Transverse colon (tissue), 4 donors: ENCODE results near the gene FRS3. TPM values are rescaled to one million over a fixed set of nuclear protein-coding genes. Genes with fewer than 3 reads are reported as not detected.
A peak's percentile ranks its signal among the peaks of the same experiment; 100 is the strongest.

Experiments
- DNase-seq: peaks from one replicate; pipeline ENCODE4 v3.0.0-alpha.2; 2019
- H3K27ac ChIP-seq, 4 donors: fragments of 200-600 bp; sonication (generic); 2 replicates each; pipeline ENCODE4 v1.5.1; 2016 to 2018; ENCODE audit warnings: inconsistent platforms in 4 of 4
- H3K27me3 ChIP-seq: fragments of 200-600 bp; sonication (generic); 2 replicates; pipeline ENCODE4 v1.5.1; 2017; ENCODE audit warnings: inconsistent platforms
- H3K36me3 ChIP-seq, 4 donors: fragments of 200-600 bp; sonication (generic); 2 replicates each; pipeline ENCODE4 v1.5.1; 2017 to 2019; ENCODE audit warnings: inconsistent platforms in 4 of 4
- H3K4me1 ChIP-seq, 4 donors: fragments of 200-600 bp; sonication (generic); 2 replicates each; pipeline ENCODE4 v1.5.1; 2017 to 2020; ENCODE audit warnings: inconsistent platforms in 4 of 4
- H3K4me3 ChIP-seq, 4 donors: fragments of 200-600 bp; sonication (generic); 1 replicate in 1 of 4; 2 replicates in 3 of 4; pipeline versions ENCODE4 v1.5.1 to v1.6.1; 2017 to 2019; ENCODE audit warnings: inconsistent platforms in 4 of 4
- H3K9me3 ChIP-seq, 2 donors: fragments of 200-600 bp; sonication (generic); 2 replicates each; pipeline ENCODE4 v1.5.1; 2017 to 2019; ENCODE audit warnings: inconsistent platforms in 2 of 2
- CTCF ChIP-seq, 5 experiments: fragments of 200-600 bp in 3 of 5; fragments of 450-650 bp in 2 of 5; sonication (generic) in 3 of 5; IDR thresholded peaks; 1 replicate in 2 of 5; 2 replicates in 3 of 5; pipeline ENCODE4 v1.5.1; 2016 to 2017; ENCODE audit warnings: antibody characterized with exemption in 5 of 5, inconsistent platforms in 3 of 5, mild to moderate bottlenecking in 2 of 5, moderate library complexity in 1 of 5
- EP300 ChIP-seq: sonication (generic); formaldehyde crosslinking; IDR thresholded peaks from one replicate; pipeline ENCODE4 v1.6.1; 2017; ENCODE audit warnings: antibody characterized with exemption, low read depth
- POLR2A ChIP-seq: fragments of 450-650 bp; IDR thresholded peaks from one replicate; pipeline ENCODE4 v1.6.1; 2016; ENCODE audit warnings: antibody characterized with exemption, mild to moderate bottlenecking, moderate library complexity
- POLR2AphosphoS5 ChIP-seq, 3 donors: sonication (generic); formaldehyde crosslinking; IDR thresholded peaks; one replicate each; pipeline ENCODE4 v1.6.1; 2016; ENCODE audit warnings: antibody characterized with exemption in 3 of 3
- WGBS, 2 donors: methylation state at CpG; one replicate each; pipeline ENCODE4 v1.1.5; 2018; ENCODE audit warnings: low coverage in 1 of 2; 5-methylcytosine and 5-hydroxymethylcytosine counted together
- in situ Hi-C, 4 donors: fragments of 200-750 bp; cut with MboI; loops; one replicate each; pipeline versions ENCODE4 v1.15.0 to v1.15.1; 2017; ENCODE audit warnings: low sequenced_read_pairs in 3 of 4, low pct_ligation_motif_present in 1 of 4, low pct_unique_long_range_greater_than_20kb in 1 of 4
- intact Hi-C: fragments of 100-400 bp; cut with DNase I; formaldehyde crosslinking; loops from one replicate; pipeline ENCODE4 v1.15.1; 2023; ENCODE audit warnings: low total_unique reads
- total RNA-seq, 4 donors: library from RNA; depleted of rRNA; stranded (reverse); fragments of >200 nt; gene quantifications; one replicate each; pipeline ENCODE4 v1.1.0, GENCODE V29; 2016

The FRS3 gene
- total RNA-seq, 4 donors from 2014 or later = 2.8 to 4.5 (median 3.2) TPM

- peak overlapping the region; percentile 11 to 61 (median 48) for H3K27ac ChIP-seq
- H3K4me3 ChIP-seq = no peak overlapping the region
- in situ Hi-C loops = no loop called here
- no peaks in the 10 kb centered on the region for H3K36me3 ChIP-seq
- 72% methylated on average over 21 of the region's 21 CpGs; no CpG with 5 or more reads in 1 of the 2 donors for WGBS, 2 donors
- peak; percentile 70 for DNase-seq
- TF ChIP-seq EP300 = no peak
- TF ChIP-seq POLR2A = peak; percentile 28
- TF ChIP-seq POLR2AphosphoS5 (IDR thresholded peaks at IDR 0.05) = peak in 1 of 3 donors; percentile 49
- H3K9me3 ChIP-seq = no peaks in the 10 kb centered on the region
- H3K4me1 ChIP-seq = peaks cover 30 to 58% (median 39%) of the 10 kb centered on the region in 4 donors
- intact Hi-C loops = no loop called here
- no peaks in the 10 kb centered on the region for H3K27me3 ChIP-seq
Measured at GRCh38 chr6:41723530-41724227, 56.0 kb downstream of the FRS3 start.

- H3K36me3 ChIP-seq = no peaks in the 10 kb centered on the region
- in situ Hi-C loops (no loop called here), intact Hi-C loops (no loop called here)
- 71 to 88% methylated on average over 1 to 8 of the region's 8 CpGs for WGBS, 2 donors
- TF ChIP-seq CTCF (IDR thresholded peaks at IDR 0.05) (no peak), EP300 (no peak), POLR2A (no peak), POLR2AphosphoS5 (IDR thresholded peaks at IDR 0.05) (no peak)
- no peaks in the 10 kb centered on the region for H3K27me3 ChIP-seq
- H3K9me3 ChIP-seq = no peaks in the 10 kb centered on the region
- DNase-seq = no peak
- peak overlapping the region in 2 of 4 donors; percentile 58 to 61 for H3K27ac ChIP-seq
- peaks cover 24 to 56% (median 34%) of the 10 kb centered on the region in 4 donors for H3K4me1 ChIP-seq
- no peak overlapping the region for H3K4me3 ChIP-seq
Measured at GRCh38 chr6:41722969-41723529, 56.7 kb downstream of the FRS3 start.

- Histone ChIP-seq H3K27ac (no peak overlapping the region), H3K27me3 (no peaks in the 10 kb centered on the region), H3K4me3 (no peak overlapping the region), H3K36me3 (no peaks in the 10 kb centered on the region), H3K9me3 (no peaks in the 10 kb centered on the region), H3K4me1 (peaks cover 34 to 66% (median 41%) of the 10 kb centered on the region in 4 donors)
- WGBS, 2 donors = 92% methylated on average over 3 of the region's 3 CpGs; no CpG with 5 or more reads in 1 of the 2 donors
- intact Hi-C loops (no loop called here), in situ Hi-C loops (no loop called here)
- TF ChIP-seq POLR2AphosphoS5 (IDR thresholded peaks at IDR 0.05) (no peak), EP300 (no peak), CTCF (IDR thresholded peaks at IDR 0.05) (no peak), POLR2A (no peak)
- no peak for DNase-seq
Measured at GRCh38 chr6:41721414-41721813, 58.3 kb downstream of the FRS3 start.

GRCh38 chr6:41720783-41721182 is 58.9 kb downstream of the FRS3 start:
- in situ Hi-C loops (no loop called here), intact Hi-C loops (no loop called here)
- H3K4me1 ChIP-seq = peaks cover 37 to 69% (median 44%) of the 10 kb centered on the region in 4 donors
- TF ChIP-seq EP300 (no peak), POLR2A (no peak), CTCF (IDR thresholded peaks at IDR 0.05) (no peak), POLR2AphosphoS5 (IDR thresholded peaks at IDR 0.05) (no peak)
- 95% methylated on average over 2 of the region's 2 CpGs; no CpG with 5 or more reads in 1 of the 2 donors for WGBS, 2 donors
- H3K27me3 ChIP-seq = no peaks in the 10 kb centered on the region
- DNase-seq = no peak
- H3K9me3 ChIP-seq = no peaks in the 10 kb centered on the region
- H3K4me3 ChIP-seq = no peak overlapping the region
- peak overlapping the region in 1 of 4 donors; percentile 52 for H3K27ac ChIP-seq
- H3K36me3 ChIP-seq = no peaks in the 10 kb centered on the region
